Nephron progenitor cell (in vitro differentiated cells): ENCODE data around the gene C1QTNF12.

ENCODE experiments used
- DNase-seq: peaks from one replicate; pipeline ENCODE4 v3.0.0; 2021
- H3K27ac Mint-ChIP-seq: 2 replicates; pipeline ENCODE4 v1.8.0; 2021; ENCODE audit warnings: mild to moderate bottlenecking, moderate library complexity, mixed read lengths
- H3K27me3 Mint-ChIP-seq: 2 replicates; pipeline ENCODE4 v1.8.0; 2021; ENCODE audit warnings: mild to moderate bottlenecking, low read depth, mixed read lengths; ENCODE audit not compliant: poor library complexity
- H3K36me3 Mint-ChIP-seq: 2 replicates; pipeline ENCODE4 v1.8.0; 2021; ENCODE audit warnings: low read depth, mixed read lengths
- H3K4me1 Mint-ChIP-seq: 2 replicates; pipeline ENCODE4 v1.8.0; 2021; ENCODE audit warnings: mixed read lengths
- H3K4me3 Mint-ChIP-seq: 2 replicates; pipeline ENCODE4 v1.8.0; 2021; ENCODE audit warnings: mild to moderate bottlenecking, moderate library complexity, mixed read lengths
- H3K9me3 Mint-ChIP-seq: 2 replicates; pipeline ENCODE4 v1.8.0; 2021; ENCODE audit warnings: mild to moderate bottlenecking, moderate library complexity, mixed read lengths
- CTCF ChIP-seq: fragments of 200-600 bp; sonication (generic); IDR thresholded peaks from 2 replicates; pipeline ENCODE4 v1.5.0; 2021; ENCODE audit warnings: antibody characterized with exemption

C1QTNF12 gene

GRCh38 chr1:1245817-1246576, 525 bp downstream of the C1QTNF12 start:
- Mint-ChIP-seq H3K27me3 (peaks cover 16% of the 10 kb centered on the region), H3K27ac (no peak overlapping the region), H3K36me3 (no peaks in the 10 kb centered on the region), H3K4me1 (peaks cover 5% of the 10 kb centered on the region), H3K9me3 (no peaks in the 10 kb centered on the region), H3K4me3 (no peak overlapping the region)
- no peak for DNase-seq
- TF ChIP-seq CTCF, result no peak

- H3K9me3 Mint-ChIP-seq, result no peaks in the 10 kb centered on the region
- H3K36me3 Mint-ChIP-seq, result no peaks in the 10 kb centered on the region
- H3K4me3 Mint-ChIP-seq, result no peak overlapping the region
- H3K27me3 Mint-ChIP-seq, result peaks cover 16% of the 10 kb centered on the region
- peaks cover 3% of the 10 kb centered on the region for H3K4me1 Mint-ChIP-seq
- no peak overlapping the region for H3K27ac Mint-ChIP-seq
- no peak for DNase-seq
- TF ChIP-seq CTCF, result no peak
Observed at GRCh38 chr1:1245178-1245816, 1.2 kb downstream of the C1QTNF12 start.

DNA sequence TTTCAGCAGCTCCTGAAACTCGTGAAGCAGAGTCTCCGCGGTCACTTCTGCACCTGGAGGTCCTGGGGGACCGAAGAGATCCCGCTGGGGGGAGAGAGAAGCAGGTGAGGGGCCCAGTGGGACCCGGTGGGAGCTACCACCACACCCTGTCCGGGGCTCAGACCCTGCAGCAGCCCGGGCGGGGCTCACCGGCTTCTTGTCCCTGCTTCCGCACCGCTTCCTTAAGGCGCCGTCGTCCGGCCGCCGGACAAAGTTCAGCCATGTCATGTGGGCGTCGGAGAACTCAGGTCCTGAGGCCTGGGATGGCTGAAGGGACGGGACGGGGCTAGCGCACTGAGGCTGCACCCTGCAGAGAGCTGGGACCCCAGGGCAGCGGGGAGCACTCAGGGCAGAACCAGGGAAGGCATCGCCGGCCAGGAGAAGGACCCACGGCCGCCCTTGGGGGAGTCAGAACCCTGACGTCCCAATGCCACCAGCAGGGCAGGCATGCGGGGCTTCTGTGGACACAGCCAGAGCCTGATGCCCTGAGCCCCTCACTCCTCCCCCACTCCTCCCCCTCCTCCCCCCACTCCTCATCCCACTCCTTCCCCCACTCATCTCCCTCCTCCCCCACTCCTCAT, 2.2 kb downstream of the C1QTNF12 start:
- no peak for TF ChIP-seq CTCF
- Mint-ChIP-seq H3K4me1 (no peaks in the 10 kb centered on the region), H3K36me3 (no peaks in the 10 kb centered on the region), H3K27ac (no peak overlapping the region), H3K4me3 (no peak overlapping the region), H3K27me3 (peaks cover 13% of the 10 kb centered on the region), H3K9me3 (no peaks in the 10 kb centered on the region)
- no peak for DNase-seq

DNA sequence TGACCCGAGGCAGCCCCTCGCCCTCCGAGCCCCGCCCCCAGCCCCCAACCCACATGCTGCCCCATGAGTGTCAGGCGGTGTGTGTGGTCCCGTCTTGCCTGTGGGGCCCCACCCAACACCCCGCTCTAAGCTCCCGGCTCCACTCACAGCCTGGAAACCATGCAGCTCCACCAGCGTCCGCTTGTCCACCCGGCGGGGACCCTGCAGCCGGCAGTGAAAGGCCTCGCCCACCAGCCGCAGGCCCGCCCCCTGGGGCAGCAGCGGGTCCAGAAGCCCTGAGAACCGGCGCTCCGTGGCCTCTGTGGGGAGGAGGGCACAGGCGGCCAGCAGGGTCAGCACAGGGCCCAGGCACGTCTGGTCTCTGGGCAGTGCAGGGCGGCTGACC, 2.7 kb downstream of the C1QTNF12 start:
- no peaks in the 10 kb centered on the region for H3K9me3 Mint-ChIP-seq
- TF ChIP-seq CTCF, result no peak
- no peaks in the 10 kb centered on the region for H3K36me3 Mint-ChIP-seq
- H3K4me3 Mint-ChIP-seq, result no peak overlapping the region
- peaks cover 13% of the 10 kb centered on the region for H3K27me3 Mint-ChIP-seq
- DNase-seq, result peak; percentile 57
- H3K4me1 Mint-ChIP-seq, result peaks cover 3% of the 10 kb centered on the region
- H3K27ac Mint-ChIP-seq, result no peak overlapping the region

- no peaks in the 10 kb centered on the region for H3K36me3 Mint-ChIP-seq
- peaks cover 5% of the 10 kb centered on the region for H3K4me1 Mint-ChIP-seq
- no peaks in the 10 kb centered on the region for H3K9me3 Mint-ChIP-seq
- peaks cover 13% of the 10 kb centered on the region for H3K27me3 Mint-ChIP-seq
- TF ChIP-seq CTCF, result no peak
- H3K4me3 Mint-ChIP-seq, result no peak overlapping the region
- DNase-seq, result no peak
- H3K27ac Mint-ChIP-seq, result no peak overlapping the region
Observed at GRCh38 chr1:1243266-1243660, 3.3 kb downstream of the C1QTNF12 start.
